PC-9 (cell line): ENCODE results near the gene CTSD. TPM values are rescaled to one million over a fixed set of nuclear protein-coding genes. Genes with fewer than 3 reads are reported as not detected.
"Not testable (repeated sequence)": the region's sequence is repeated elsewhere in the genome, so short reads cannot be mapped to it uniquely, and the experiment has no call there.

Experiments
- Bru-seq: library from RNA; stranded (reverse); fragments of 400-500 nt; gene quantifications from one replicate; lab custom pipeline; 2021; lab: Mats Ljungman, UMichigan
- BruChase-seq, 2 experiments: library from RNA; stranded (reverse); fragments of 400-500 nt; gene quantifications; one replicate each; lab custom pipeline; 2021; lab: Mats Ljungman, UMichigan
- BruUV-seq: library from RNA; stranded (reverse); fragments of 400-500 nt; replicated peaks from 2 replicates; lab custom pipeline; 2021; lab: Mats Ljungman, UMichigan
- CTCF ChIA-PET: fragments of 300-600 bp; sonication (Branson Sonifier 250); formaldehyde crosslinking; loops from one replicate; lab custom pipeline; 2022; ENCODE audit warnings: antibody characterized with exemption; lab: Charles Lee
- POLR2A ChIA-PET: fragments of 300-600 bp; sonication (Branson Sonifier 250); formaldehyde crosslinking; loops from one replicate; lab custom pipeline; 2022; ENCODE audit warnings: antibody characterized with exemption; ENCODE audit not compliant: unreplicated experiment; lab: Charles Lee
- DNase-seq, 2 experiments: peaks; one replicate each; pipeline versions ENCODE4 v3.0.0 to v3.0.0-alpha.2; 2015 to 2022; ENCODE audit warnings: mixed read lengths in 1 of 2
- H2AFZ ChIP-seq: fragments of 200-600 bp; sonication (generic); 2 replicates; pipeline ENCODE4 v1.8.1; 2017; ENCODE audit warnings: antibody characterized with exemption
- H3F3A ChIP-seq: fragments of 200-600 bp; sonication (generic); 2 replicates; pipeline ENCODE4 v1.8.1; 2017; ENCODE audit warnings: antibody characterized with exemption, mild to moderate bottlenecking, low read depth; ENCODE audit not compliant: insufficient read depth
- H3K27ac ChIP-seq: fragments of 200-600 bp; sonication (generic); 2 replicates; pipeline ENCODE4 v1.6.1; 2016; ENCODE audit warnings: mixed run types
- H3K27me3 ChIP-seq: fragments of 200-600 bp; sonication (generic); 2 replicates; pipeline ENCODE4 v1.6.1; 2016; ENCODE audit warnings: low read depth, mixed run types; ENCODE audit not compliant: insufficient read depth
- H3K36me3 ChIP-seq: fragments of 200-600 bp; sonication (generic); 2 replicates; pipeline ENCODE4 v1.6.1; 2016; ENCODE audit warnings: low read depth, mixed run types
- H3K4me1 ChIP-seq: fragments of 200-600 bp; sonication (generic); replicated peaks from 2 replicates; pipeline ENCODE4 v1.6.1; 2016; ENCODE audit warnings: mixed run types; ENCODE audit not compliant: insufficient read depth
- H3K4me2 ChIP-seq: fragments of 200-600 bp; sonication (generic); 2 replicates; pipeline ENCODE4 v1.6.1; 2017; ENCODE audit warnings: mixed run types
- H3K4me3 ChIP-seq: fragments of 200-600 bp; sonication (generic); 2 replicates; pipeline ENCODE4 v1.6.1; 2016; ENCODE audit warnings: mixed run types
- H3K79me2 ChIP-seq: fragments of 200-600 bp; sonication (generic); 2 replicates; pipeline ENCODE4 v1.6.1; 2017; ENCODE audit warnings: low read depth, mixed run types
- H3K9me2 ChIP-seq: fragments of 200-600 bp; sonication (generic); 2 replicates; pipeline ENCODE4 v1.8.1; 2017; ENCODE audit warnings: mild to moderate bottlenecking; ENCODE audit not compliant: insufficient read depth
- H3K9me3 ChIP-seq: fragments of 200-600 bp; sonication (generic); 2 replicates; pipeline ENCODE4 v1.8.1; 2016; ENCODE audit warnings: low read depth; ENCODE audit not compliant: insufficient read depth
- H4K20me1 ChIP-seq: fragments of 200-600 bp; sonication (generic); 2 replicates; pipeline ENCODE4 v1.8.1; 2017; ENCODE audit not compliant: insufficient read depth
- CTCF ChIP-seq: fragments of 200-600 bp; sonication (generic); conservative IDR thresholded peaks from 2 replicates; pipeline ENCODE4 v1.6.1; 2017; ENCODE audit warnings: mixed run types, antibody characterized with exemption, mild to moderate bottlenecking, moderate library complexity
- EZH2 ChIP-seq: fragments of 200-600 bp; sonication (generic); IDR thresholded peaks from 2 replicates; pipeline ENCODE4 v1.8.0; 2017; ENCODE audit warnings: antibody characterized with exemption, low read depth
- intact Hi-C: fragments of 100-400 bp; cut with micrococcal nuclease; formaldehyde crosslinking; loops from one replicate; pipeline ENCODE4 v1.10.0; 2022; ENCODE audit not compliant: unreplicated experiment
- long read RNA-seq: library from polyadenylated mRNA; stranded (forward); transcript quantifications from one replicate; pipeline ENCODE4 v2.0.0, GENCODE V29; 2022
- total RNA-seq: library from RNA; stranded (reverse); gene quantifications from 2 replicates; pipeline ENCODE4 v1.2.3, GENCODE V29; 2021

The CTSD gene
- total RNA-seq: 735 and 993 TPM in 2 replicates
- percentile 96 among the genes with signal in this experiment for Bru-seq, nascent RNA
- BruChase-seq, experiment 1, labeled RNA remaining after a 2-hour chase: percentile 98 among the genes with signal in this experiment
- BruChase-seq, experiment 2, labeled RNA remaining after a 6-hour chase: percentile 99 among the genes with signal in this experiment
- long read RNA-seq, transcript CTSD-201 (9 exons, 2,123 nt): major isoform, 1,102 of 1,346 reads
- long read RNA-seq, transcript CTSD-204 (9 exons, 2,006 nt): minor isoform, 6 of 1,346 reads
- long read RNA-seq, partial matches to known transcripts: 101 of 1,346 reads
- long read RNA-seq, other reads (novel, unspliced or antisense): 134 of 1,346 reads

DNA sequence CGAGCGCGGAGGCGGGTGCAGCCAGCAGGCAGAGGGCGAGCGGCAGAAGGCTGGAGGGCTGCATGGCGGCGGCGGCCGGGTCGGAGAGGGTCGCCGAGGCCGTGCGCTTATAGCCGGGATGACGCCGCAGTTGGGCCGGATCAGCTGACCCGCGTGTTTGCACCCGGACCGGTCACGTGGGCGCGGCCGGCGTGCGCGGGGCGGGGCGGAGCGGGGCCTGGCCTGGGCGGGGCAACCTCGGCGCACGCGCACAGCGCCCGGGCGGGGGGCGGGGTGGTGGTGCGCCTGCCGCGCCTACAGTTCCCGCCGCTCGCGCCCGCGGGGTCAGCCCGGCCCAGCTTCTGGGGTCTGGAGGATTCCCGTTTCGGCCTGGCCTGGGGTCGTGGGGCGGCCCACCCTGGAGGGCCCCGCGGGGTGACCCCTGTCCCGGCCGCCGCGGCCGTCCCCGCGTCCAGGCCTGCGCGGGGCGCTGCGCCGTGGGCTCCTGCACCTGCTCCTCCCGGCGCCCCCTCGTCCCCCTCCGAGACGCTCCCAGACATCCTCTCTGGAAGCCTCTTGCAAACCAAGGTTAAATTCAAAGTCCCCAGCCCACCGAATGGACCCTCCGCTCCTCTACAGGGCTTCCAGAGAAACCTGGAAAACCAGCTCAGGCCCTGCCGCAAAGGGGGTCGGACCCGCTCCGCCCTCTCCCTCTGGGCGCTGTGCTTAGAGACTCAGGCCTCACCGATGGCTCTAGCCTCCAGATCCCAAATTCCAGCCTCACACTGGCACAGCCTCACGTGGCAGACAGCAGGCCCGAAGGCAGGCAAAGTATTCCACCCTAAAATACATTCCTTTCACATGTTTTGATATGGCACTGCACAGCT, at the start of gene CTSD:
TSS of gene CTSD (minus strand) at position 132 of the 866 bp plus-strand sequence. CDS start at position 64, 68 bp downstream.
- DNase-seq: peak in 1 of 2 experiments; percentile 83
- BruUV-seq: TSS peak; percentile 50
- H3K9me3 ChIP-seq: no peaks in the 10 kb centered on the region
- intact Hi-C loops: loop anchor here (1.0 kb wide), 1 partner anchor 59 kb away; no protein-coding TSS in a partner anchor
- POLR2A ChIA-PET: no interaction called here
- H3K4me3 ChIP-seq: peak within 1 kb of the TSS; percentile 66
- no peaks in the 10 kb centered on the region for H4K20me1 ChIP-seq
- peak within 1 kb of the TSS; percentile 76 for H2AFZ ChIP-seq
- H3K27me3 ChIP-seq: no peaks in the 10 kb centered on the region
- CTCF ChIA-PET: interaction anchor here (0.6 kb wide), 5 partner anchors 24 to 203 kb away, joined by 3 to 14 read pairs (median 6); no protein-coding TSS in a partner anchor
- H3K9me2 ChIP-seq: no peaks in the 10 kb centered on the region
- peaks cover 31% of the 10 kb centered on the region for H3K4me1 ChIP-seq
- H3K27ac ChIP-seq: peak within 1 kb of the TSS; percentile 80
- no peak for TF ChIP-seq CTCF
- TF ChIP-seq EZH2: no peak
- H3F3A ChIP-seq: peaks cover 16% of the 10 kb centered on the region; the same call in 1 of the 2 replicates
- H3K4me2 ChIP-seq: peak within 1 kb of the TSS; percentile 85
- H3K36me3 ChIP-seq: 0 out of 2 replicates have a peak, but pooled peaks cover 4% of the 10 kb centered on the region
- H3K79me2 ChIP-seq: peaks cover 43% of the 10 kb centered on the region

- H3K36me3 ChIP-seq, CTCF ChIA-PET, POLR2A ChIA-PET, H3K79me2 ChIP-seq, intact Hi-C loops, H3K4me2 ChIP-seq, H3K9me2 ChIP-seq, H3K27me3 ChIP-seq, H3K4me1 ChIP-seq, H3F3A ChIP-seq, H4K20me1 ChIP-seq, H3K4me3 ChIP-seq, DNase-seq, H2AFZ ChIP-seq, H3K9me3 ChIP-seq, H3K27ac ChIP-seq, BruUV-seq: not testable (repeated sequence)
Observed at GRCh38 chr11:1813356-1813755, 49.6 kb upstream of the CTSD start.

DNA sequence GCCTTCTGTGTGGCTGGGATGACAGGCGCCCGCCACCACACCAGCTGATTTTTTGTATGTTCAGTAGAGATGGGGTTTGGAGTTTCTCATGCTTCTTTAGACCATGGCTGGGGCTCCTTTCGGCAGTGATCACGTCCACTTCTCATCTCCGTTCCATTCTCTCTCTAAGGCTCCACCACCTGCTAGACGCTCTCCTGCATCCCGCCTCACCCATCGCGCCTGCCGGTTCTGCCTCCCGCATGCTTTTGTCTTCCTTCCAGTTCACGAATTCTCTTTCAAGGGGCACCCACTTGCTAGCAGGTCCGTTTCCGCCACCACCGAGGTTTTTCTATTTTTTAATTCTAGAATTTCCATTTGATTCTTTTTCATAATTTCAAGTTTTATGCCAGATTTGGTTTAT, 49.1 kb upstream of the CTSD start:
- 0 out of 2 replicates have a peak, but pooled peaks cover 2% of the 10 kb centered on the region for H3K4me1 ChIP-seq
- H3K36me3 ChIP-seq: no peaks in the 10 kb centered on the region
- no peak for DNase-seq
- TF ChIP-seq CTCF (no peak), EZH2 (no peak)
- ChIA-PET CTCF (no interaction called here), POLR2A (no interaction called here)
- H3K9me3 ChIP-seq: no peaks in the 10 kb centered on the region; the same call in 1 of the 2 replicates
- H4K20me1 ChIP-seq: no peaks in the 10 kb centered on the region
- no TSS peak for BruUV-seq
- H3K27me3 ChIP-seq: no peaks in the 10 kb centered on the region
- no peak overlapping the region for H2AFZ ChIP-seq
- no peak overlapping the region for H3K4me3 ChIP-seq
- H3K9me2 ChIP-seq: no peaks in the 10 kb centered on the region
- H3K27ac ChIP-seq: no peak overlapping the region
- no peaks in the 10 kb centered on the region for H3K79me2 ChIP-seq
- no peak overlapping the region for H3K4me2 ChIP-seq
- peaks cover 2% of the 10 kb centered on the region; the same call in 1 of the 2 replicates for H3F3A ChIP-seq
- intact Hi-C loops: no loop called here
